GM12878 (cell line): ENCODE measurements around the gene TEPSIN. TPM values are rescaled to one million over a fixed set of nuclear protein-coding genes. Genes with fewer than 3 reads are reported as not detected.

Experiments used
- ATAC-seq: fragments of 200-7000 bp; cut with Tn5 transposase; 3 replicates; pipeline ENCODE4 v1.9.1; 2020; ENCODE audit warnings: mild to moderate bottlenecking, moderate library complexity
- BruUV-seq: library from RNA; stranded (reverse); fragments of 400-500 nt; replicated peaks from 2 replicates; lab custom pipeline; 2021; lab: Mats Ljungman, UMichigan
- CTCF ChIA-PET: fragments of 300-600 bp; sonication (Branson Sonifier 250); formaldehyde crosslinking; extraction: SDS; loops from one replicate; lab custom pipeline; 2021; ENCODE audit warnings: inconsistent platforms; lab: Yijun Ruan, JAX
- POLR2A ChIA-PET: fragments of 350-600 bp; formaldehyde crosslinking; extraction: SDS; loops from one replicate; lab custom pipeline; 2021; ENCODE audit warnings: inconsistent platforms; lab: Charles Lee
- RAD21 ChIA-PET: fragments of 300-600 bp; sonication (Branson Sonifier 250); formaldehyde crosslinking; loops from one replicate; lab custom pipeline; 2023; ENCODE audit warnings: antibody characterized with exemption; ENCODE audit not compliant: unreplicated experiment; lab: Charles Lee
- SMC1A ChIA-PET: fragments of 300-600 bp; sonication (Branson Sonifier 250); formaldehyde crosslinking; loops from one replicate; lab custom pipeline; 2023; ENCODE audit not compliant: unreplicated experiment, uncharacterized antibody; lab: Charles Lee
- DNase-seq: peaks from one replicate; pipeline ENCODE4 v3.0.0-alpha.2; 2011; ENCODE audit warnings: low read depth, low spot score
- FAIRE-seq: peaks from 3 replicates; lab custom pipeline; 2011; peaks lifted over from hg19 to GRCh38; lab: Jason Lieb, UNC
- H2AFZ ChIP-seq: 2 replicates; pipeline ENCODE4 v1.6.0; 2011; ENCODE audit warnings: low read depth, low read length, control low read depth; ENCODE audit not compliant: control insufficient read depth
- H3K27ac ChIP-seq: 2 replicates; pipeline ENCODE4 v1.5.1; 2011; ENCODE audit warnings: control low read depth; ENCODE audit not compliant: control insufficient read depth, insufficient read depth
- H3K27me3 ChIP-seq, 2 experiments: replicated peaks in 1 of 2; 2 replicates each; pipeline versions ENCODE4 v1.6.0 to v1.6.1; 2011; ENCODE audit warnings: low read length in 1 of 2; ENCODE audit not compliant: control insufficient read depth in 2 of 2, insufficient read depth in 2 of 2
- H3K36me3 ChIP-seq, 2 experiments: 2 replicates each; pipeline ENCODE4 v1.5.1; 2011; ENCODE audit warnings: low read length in 1 of 2; ENCODE audit not compliant: control insufficient read depth in 2 of 2, insufficient read depth in 2 of 2
- H3K4me1 ChIP-seq: 2 replicates; pipeline ENCODE4 v1.6.1; 2011; ENCODE audit warnings: mild to moderate bottlenecking, low read length, moderate library complexity, mixed read lengths; ENCODE audit not compliant: control insufficient read depth, insufficient read depth
- H3K4me2 ChIP-seq: 2 replicates; pipeline ENCODE4 v1.6.0; 2011; ENCODE audit warnings: control low read depth; ENCODE audit not compliant: control insufficient read depth, insufficient read depth
- H3K4me3 ChIP-seq: fragments of 200-600 bp; sonication (generic); 2 replicates; pipeline ENCODE4 v1.5.1; 2016
- H3K79me2 ChIP-seq: 2 replicates; pipeline ENCODE4 v1.6.0; 2011; ENCODE audit warnings: low read length; ENCODE audit not compliant: control insufficient read depth, insufficient read depth
- H3K9ac ChIP-seq: 2 replicates; pipeline ENCODE4 v1.8.0; 2011; ENCODE audit warnings: low read length, control low read depth, mixed read lengths; ENCODE audit not compliant: control insufficient read depth, insufficient read depth
- H3K9me3 ChIP-seq: replicated peaks from 3 replicates; pipeline ENCODE4 v1.5.1; 2011; ENCODE audit warnings: mild to moderate bottlenecking, low read length; ENCODE audit not compliant: control insufficient read depth, insufficient read depth
- H4K20me1 ChIP-seq: 2 replicates; pipeline ENCODE4 v1.6.0; 2011; ENCODE audit not compliant: control insufficient read depth, insufficient read depth
- BHLHE40 ChIP-seq, 2 experiments: fragments of 450-650 bp in 1 of 2; IDR thresholded peaks; 2 replicates each; pipeline ENCODE4 v1.6.1; 2011 to 2017; ENCODE audit warnings: low read depth in 2 of 2, borderline replicate concordance in 1 of 2, improper control_type of control experiment in 1 of 2, low read length in 1 of 2, mild to moderate bottlenecking in 1 of 2
- CREB1 ChIP-seq: IDR thresholded peaks from 2 replicates; pipeline ENCODE4 v1.6.1; 2012; ENCODE audit warnings: low read depth, mild to moderate bottlenecking, inconsistent platforms
- CREM ChIP-seq: IDR thresholded peaks from 2 replicates; pipeline ENCODE4 v1.6.1; 2014; ENCODE audit warnings: antibody characterized with exemption, low read depth
- EP300 ChIP-seq, 2 experiments: fragments of 150-350 bp in 1 of 2; IDR thresholded peaks; 2 replicates each; pipeline ENCODE4 v1.6.1; 2011 to 2012; ENCODE audit warnings: low read depth in 2 of 2, low read length in 2 of 2, borderline replicate concordance in 1 of 2, improper control_type of control experiment in 1 of 2, inconsistent platforms in 1 of 2; ENCODE audit not compliant: control insufficient read depth in 1 of 2
- IRF4 ChIP-seq: IDR thresholded peaks from 2 replicates; pipeline ENCODE4 v1.6.1; 2011; ENCODE audit warnings: low read depth, low read length
- NBN ChIP-seq: fragments of 450-650 bp; IDR thresholded peaks from 2 replicates; pipeline ENCODE4 v1.6.1; 2016
- SRF ChIP-seq, 2 experiments: IDR thresholded peaks; 2 replicates each; pipeline ENCODE4 v1.6.1; 2011; ENCODE audit warnings: low read depth in 2 of 2, low read length in 2 of 2, mild to moderate bottlenecking in 1 of 2, moderate library complexity in 1 of 2
- ZNF24 ChIP-seq: fragments of 450-650 bp; IDR thresholded peaks from 2 replicates; pipeline ENCODE4 v1.6.1; 2017; ENCODE audit warnings: antibody characterized with exemption, mild to moderate bottlenecking
- WGBS: methylation state at CpG from one replicate; pipeline ENCODE4 v1.1.6; 2016; ENCODE audit warnings: low lambda C conversion rate; ENCODE audit not compliant: insufficient replicate concordance, insufficient coverage; ENCODE audit errors: missing lambda C conversion rate; 5-methylcytosine and 5-hydroxymethylcytosine counted together
- in situ Hi-C: fragments of 300-500 bp; cut with MboI; formaldehyde crosslinking; loops from 9 replicates; pipeline ENCODE4 v1.14.3; 2018; ENCODE audit warnings: mixed read lengths
- intact Hi-C: fragments of 100-400 bp; cut with micrococcal nuclease; formaldehyde crosslinking; loops from one replicate; pipeline ENCODE4 v1.14.2; 2022; ENCODE audit not compliant: unreplicated experiment
- polyA plus RNA-seq, 11 experiments: library from polyadenylated mRNA; depleted of rRNA in 4 of 11; unstranded in 6 of 11; stranded (reverse) in 5 of 11; fragments of >200 nt; fragmentation: Nextera tagmentation in 4 of 11; fragmentation: Illumina TruSeq in 1 of 11; extraction: Ambion mirVana in 4 of 11; extraction: Trizol in 1 of 11; gene quantifications; 1 replicate in 1 of 11; 2 replicates in 10 of 11; pipeline versions ENCODE4 v1.2.1 to v1.2.3, GENCODE V29; 2011 to 2016; ENCODE audit warnings: inconsistent platforms in 2 of 11, missing spikeins in 2 of 11, low read depth in 1 of 11
- total RNA-seq, 4 experiments: library from RNA; depleted of rRNA in 3 of 4; stranded (reverse); fragments of >200 nt in 3 of 4; fragmentation: Illumina TruSeq in 1 of 4; extraction: Trizol in 1 of 4; gene quantifications; 2 replicates each; pipeline versions ENCODE4 v1.2.1 to v1.2.3, GENCODE V29; 2013 to 2021
- TF ChIP-seq, protein P1 (sequence below): fragments of 450-650 bp; IDR thresholded peaks from 2 replicates; pipeline ENCODE4 v1.6.1; 2018; ENCODE audit warnings: borderline replicate concordance, mild to moderate bottlenecking; ENCODE audit not compliant: partially characterized antibody
- TF ChIP-seq, protein P2 (sequence below): IDR thresholded peaks from 2 replicates; pipeline ENCODE4 v1.6.1; 2012; ENCODE audit warnings: improper control_type of control experiment, low read depth, low read length; ENCODE audit not compliant: insufficient replicate concordance
- TF ChIP-seq, protein P3 (sequence below): fragments of 450-650 bp; formaldehyde crosslinking; IDR thresholded peaks from 2 replicates; pipeline ENCODE4 v1.5.0; 2022; ENCODE audit warnings: mild to moderate bottlenecking, missing genetic modification characterization
- TF ChIP-seq, protein P4 (sequence below): fragments of 450-650 bp; IDR thresholded peaks from 2 replicates; pipeline ENCODE4 v1.6.1; 2014; ENCODE audit warnings: mild to moderate bottlenecking

Gene TEPSIN
- total and polyA plus RNA-seq, 10 of the 15 experiments (the other 5 are each of a cell fraction or from before 2014, with no cell fraction given): 0.87 to 36.7 (median 5.3) TPM

DNA sequence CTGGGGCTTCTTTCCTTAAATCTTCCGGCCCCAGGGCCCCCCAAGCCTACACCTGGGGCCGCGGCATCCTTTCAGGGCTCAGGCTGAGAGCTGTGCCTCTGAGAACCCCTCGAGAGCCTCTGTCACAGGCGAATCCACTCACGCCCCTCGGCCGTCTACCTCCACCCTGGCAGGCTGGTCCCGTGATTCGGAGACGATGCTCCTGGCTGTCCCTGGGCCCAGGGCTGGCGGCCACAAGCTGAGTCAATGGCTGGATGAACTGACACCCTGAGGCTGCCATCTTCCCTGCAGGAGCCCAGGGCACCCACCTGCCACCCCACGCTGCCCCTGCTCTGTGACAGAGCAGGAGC is 4.4 kb downstream of the TEPSIN start:
- ChIA-PET POLR2A (interaction anchor here (0.6 kb wide), 1 partner anchor 61 kb away, joined by 8 read pairs; the partner anchor contains the start of gene SLC38A10), SMC1A (no interaction called here), RAD21 (no interaction called here), CTCF (no interaction called here)
- no peaks in the 10 kb centered on the region for H3K9me3 ChIP-seq
- H3K27me3 ChIP-seq: no peaks in the 10 kb centered on the region
- intact Hi-C loops: no loop called here
- H3K79me2 ChIP-seq: peaks cover 18% of the 10 kb centered on the region
- DNase-seq (no peak), ATAC-seq (no peak), FAIRE-seq (no peak)
- H3K36me3 ChIP-seq: peaks cover 4 to 9% of the 10 kb centered on the region in 2 experiments; a peak in 3 of 4 replicates
- in situ Hi-C loops: loop anchor here (25.0 kb wide), 1 partner anchor 222 kb away; no protein-coding TSS in a partner anchor
- H2AFZ ChIP-seq: no peak overlapping the region
- no peak overlapping the region for H3K27ac ChIP-seq
- BruUV-seq: no TSS peak
- 96% methylated on average over 13 of the region's 13 CpGs for WGBS
- H3K4me1 ChIP-seq: peaks cover 7% of the 10 kb centered on the region
- no peaks in the 10 kb centered on the region for H4K20me1 ChIP-seq
- no peak overlapping the region for H3K9ac ChIP-seq
- H3K4me3 ChIP-seq: no peak overlapping the region
- no peak overlapping the region for H3K4me2 ChIP-seq
- TF ChIP-seq CREB1: no peak
- TF ChIP-seq, protein P1, sequence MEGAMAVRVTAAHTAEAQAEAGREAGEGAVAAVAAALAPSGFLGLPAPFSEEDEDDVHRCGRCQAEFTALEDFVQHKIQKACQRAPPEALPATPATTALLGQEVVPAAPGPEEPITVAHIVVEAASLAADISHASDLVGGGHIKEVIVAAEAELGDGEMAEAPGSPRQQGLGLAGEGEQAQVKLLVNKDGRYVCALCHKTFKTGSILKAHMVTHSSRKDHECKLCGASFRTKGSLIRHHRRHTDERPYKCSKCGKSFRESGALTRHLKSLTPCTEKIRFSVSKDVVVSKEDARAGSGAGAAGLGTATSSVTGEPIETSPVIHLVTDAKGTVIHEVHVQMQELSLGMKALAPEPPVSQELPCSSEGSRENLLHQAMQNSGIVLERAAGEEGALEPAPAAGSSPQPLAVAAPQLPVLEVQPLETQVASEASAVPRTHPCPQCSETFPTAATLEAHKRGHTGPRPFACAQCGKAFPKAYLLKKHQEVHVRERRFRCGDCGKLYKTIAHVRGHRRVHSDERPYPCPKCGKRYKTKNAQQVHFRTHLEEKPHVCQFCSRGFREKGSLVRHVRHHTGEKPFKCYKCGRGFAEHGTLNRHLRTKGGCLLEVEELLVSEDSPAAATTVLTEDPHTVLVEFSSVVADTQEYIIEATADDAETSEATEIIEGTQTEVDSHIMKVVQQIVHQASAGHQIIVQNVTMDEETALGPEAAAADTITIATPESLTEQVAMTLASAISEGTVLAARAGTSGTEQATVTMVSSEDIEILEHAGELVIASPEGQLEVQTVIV: no peak
- no peak for TF ChIP-seq SRF (IDR thresholded peaks at IDR 0.05; ENCODE audit: low read depth in 2 of 2, low read length in 2 of 2)
- no peak for TF ChIP-seq IRF4
- TF ChIP-seq, protein P2, sequence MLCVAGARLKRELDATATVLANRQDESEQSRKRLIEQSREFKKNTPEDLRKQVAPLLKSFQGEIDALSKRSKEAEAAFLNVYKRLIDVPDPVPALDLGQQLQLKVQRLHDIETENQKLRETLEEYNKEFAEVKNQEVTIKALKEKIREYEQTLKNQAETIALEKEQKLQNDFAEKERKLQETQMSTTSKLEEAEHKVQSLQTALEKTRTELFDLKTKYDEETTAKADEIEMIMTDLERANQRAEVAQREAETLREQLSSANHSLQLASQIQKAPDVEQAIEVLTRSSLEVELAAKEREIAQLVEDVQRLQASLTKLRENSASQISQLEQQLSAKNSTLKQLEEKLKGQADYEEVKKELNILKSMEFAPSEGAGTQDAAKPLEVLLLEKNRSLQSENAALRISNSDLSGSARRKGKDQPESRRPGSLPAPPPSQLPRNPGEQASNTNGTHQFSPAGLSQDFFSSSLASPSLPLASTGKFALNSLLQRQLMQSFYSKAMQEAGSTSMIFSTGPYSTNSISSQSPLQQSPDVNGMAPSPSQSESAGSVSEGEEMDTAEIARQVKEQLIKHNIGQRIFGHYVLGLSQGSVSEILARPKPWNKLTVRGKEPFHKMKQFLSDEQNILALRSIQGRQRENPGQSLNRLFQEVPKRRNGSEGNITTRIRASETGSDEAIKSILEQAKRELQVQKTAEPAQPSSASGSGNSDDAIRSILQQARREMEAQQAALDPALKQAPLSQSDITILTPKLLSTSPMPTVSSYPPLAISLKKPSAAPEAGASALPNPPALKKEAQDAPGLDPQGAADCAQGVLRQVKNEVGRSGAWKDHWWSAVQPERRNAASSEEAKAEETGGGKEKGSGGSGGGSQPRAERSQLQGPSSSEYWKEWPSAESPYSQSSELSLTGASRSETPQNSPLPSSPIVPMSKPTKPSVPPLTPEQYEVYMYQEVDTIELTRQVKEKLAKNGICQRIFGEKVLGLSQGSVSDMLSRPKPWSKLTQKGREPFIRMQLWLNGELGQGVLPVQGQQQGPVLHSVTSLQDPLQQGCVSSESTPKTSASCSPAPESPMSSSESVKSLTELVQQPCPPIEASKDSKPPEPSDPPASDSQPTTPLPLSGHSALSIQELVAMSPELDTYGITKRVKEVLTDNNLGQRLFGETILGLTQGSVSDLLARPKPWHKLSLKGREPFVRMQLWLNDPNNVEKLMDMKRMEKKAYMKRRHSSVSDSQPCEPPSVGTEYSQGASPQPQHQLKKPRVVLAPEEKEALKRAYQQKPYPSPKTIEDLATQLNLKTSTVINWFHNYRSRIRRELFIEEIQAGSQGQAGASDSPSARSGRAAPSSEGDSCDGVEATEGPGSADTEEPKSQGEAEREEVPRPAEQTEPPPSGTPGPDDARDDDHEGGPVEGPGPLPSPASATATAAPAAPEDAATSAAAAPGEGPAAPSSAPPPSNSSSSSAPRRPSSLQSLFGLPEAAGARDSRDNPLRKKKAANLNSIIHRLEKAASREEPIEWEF: no peak
- no peak for TF ChIP-seq CREM
- no peak for TF ChIP-seq BHLHE40 (IDR thresholded peaks at IDR 0.05; ENCODE audit: borderline replicate concordance in 1 of 2, low read depth in 2 of 2, low read length in 1 of 2)
- no peak for TF ChIP-seq EP300 (IDR thresholded peaks at IDR 0.05; ENCODE audit: borderline replicate concordance in 1 of 2, control insufficient read depth in 1 of 2, low read depth in 2 of 2, low read length in 2 of 2)
- no peak for TF ChIP-seq NBN
- no peak for TF ChIP-seq ZNF24
- TF ChIP-seq, protein P3, sequence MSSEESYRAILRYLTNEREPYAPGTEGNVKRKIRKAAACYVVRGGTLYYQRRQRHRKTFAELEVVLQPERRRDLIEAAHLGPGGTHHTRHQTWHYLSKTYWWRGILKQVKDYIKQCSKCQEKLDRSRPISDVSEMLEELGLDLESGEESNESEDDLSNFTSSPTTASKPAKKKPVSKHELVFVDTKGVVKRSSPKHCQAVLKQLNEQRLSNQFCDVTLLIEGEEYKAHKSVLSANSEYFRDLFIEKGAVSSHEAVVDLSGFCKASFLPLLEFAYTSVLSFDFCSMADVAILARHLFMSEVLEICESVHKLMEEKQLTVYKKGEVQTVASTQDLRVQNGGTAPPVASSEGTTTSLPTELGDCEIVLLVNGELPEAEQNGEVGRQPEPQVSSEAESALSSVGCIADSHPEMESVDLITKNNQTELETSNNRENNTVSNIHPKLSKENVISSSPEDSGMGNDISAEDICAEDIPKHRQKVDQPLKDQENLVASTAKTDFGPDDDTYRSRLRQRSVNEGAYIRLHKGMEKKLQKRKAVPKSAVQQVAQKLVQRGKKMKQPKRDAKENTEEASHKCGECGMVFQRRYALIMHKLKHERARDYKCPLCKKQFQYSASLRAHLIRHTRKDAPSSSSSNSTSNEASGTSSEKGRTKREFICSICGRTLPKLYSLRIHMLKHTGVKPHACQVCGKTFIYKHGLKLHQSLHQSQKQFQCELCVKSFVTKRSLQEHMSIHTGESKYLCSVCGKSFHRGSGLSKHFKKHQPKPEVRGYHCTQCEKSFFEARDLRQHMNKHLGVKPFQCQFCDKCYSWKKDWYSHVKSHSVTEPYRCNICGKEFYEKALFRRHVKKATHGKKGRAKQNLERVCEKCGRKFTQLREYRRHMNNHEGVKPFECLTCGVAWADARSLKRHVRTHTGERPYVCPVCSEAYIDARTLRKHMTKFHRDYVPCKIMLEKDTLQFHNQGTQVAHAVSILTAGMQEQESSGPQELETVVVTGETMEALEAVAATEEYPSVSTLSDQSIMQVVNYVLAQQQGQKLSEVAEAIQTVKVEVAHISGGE: no peak
- TF ChIP-seq, protein P4, sequence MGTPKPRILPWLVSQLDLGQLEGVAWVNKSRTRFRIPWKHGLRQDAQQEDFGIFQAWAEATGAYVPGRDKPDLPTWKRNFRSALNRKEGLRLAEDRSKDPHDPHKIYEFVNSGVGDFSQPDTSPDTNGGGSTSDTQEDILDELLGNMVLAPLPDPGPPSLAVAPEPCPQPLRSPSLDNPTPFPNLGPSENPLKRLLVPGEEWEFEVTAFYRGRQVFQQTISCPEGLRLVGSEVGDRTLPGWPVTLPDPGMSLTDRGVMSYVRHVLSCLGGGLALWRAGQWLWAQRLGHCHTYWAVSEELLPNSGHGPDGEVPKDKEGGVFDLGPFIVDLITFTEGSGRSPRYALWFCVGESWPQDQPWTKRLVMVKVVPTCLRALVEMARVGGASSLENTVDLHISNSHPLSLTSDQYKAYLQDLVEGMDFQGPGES: no peak
